ENCODE measurements around the gene CCDC28B.
A peak's percentile ranks its signal among the peaks of the same experiment; 100 is the strongest.

The CCDC28B gene

DNA sequence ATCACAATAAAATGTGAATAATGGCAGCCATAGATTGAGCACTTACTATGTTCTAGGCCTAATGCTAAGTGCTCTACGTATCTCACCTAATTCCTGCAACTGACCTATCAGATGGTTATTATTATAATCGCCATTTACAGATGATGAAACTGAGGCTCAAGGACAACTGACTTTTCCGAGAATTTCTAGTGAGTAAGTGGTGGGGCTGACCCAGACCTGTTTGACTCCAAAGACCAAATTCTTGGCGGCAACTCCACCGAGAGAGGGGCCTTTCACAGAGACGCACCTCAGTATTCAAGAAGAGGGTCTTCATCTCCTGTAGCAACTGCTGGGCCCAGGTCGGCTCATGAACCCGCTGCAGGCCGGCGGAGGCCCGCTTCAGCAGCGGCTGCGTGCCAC lies 21.2 kb downstream of the CCDC28B start:
- peak overlapping the region; percentile 95 for H3K4me3 ChIP-seq (ENCODE audit: low read depth, low read length)
- peaks cover 21% of the 10 kb centered on the region for H3K36me3 ChIP-seq (replicated peaks)
- peak overlapping the region; percentile 93 for H3K27ac ChIP-seq
- in situ Hi-C loops (cut with HindIII; ENCODE audit: low pct_ligation_motif_present, low sequenced_read_pairs), result no loop called here
- TF ChIP-seq, protein P1, sequence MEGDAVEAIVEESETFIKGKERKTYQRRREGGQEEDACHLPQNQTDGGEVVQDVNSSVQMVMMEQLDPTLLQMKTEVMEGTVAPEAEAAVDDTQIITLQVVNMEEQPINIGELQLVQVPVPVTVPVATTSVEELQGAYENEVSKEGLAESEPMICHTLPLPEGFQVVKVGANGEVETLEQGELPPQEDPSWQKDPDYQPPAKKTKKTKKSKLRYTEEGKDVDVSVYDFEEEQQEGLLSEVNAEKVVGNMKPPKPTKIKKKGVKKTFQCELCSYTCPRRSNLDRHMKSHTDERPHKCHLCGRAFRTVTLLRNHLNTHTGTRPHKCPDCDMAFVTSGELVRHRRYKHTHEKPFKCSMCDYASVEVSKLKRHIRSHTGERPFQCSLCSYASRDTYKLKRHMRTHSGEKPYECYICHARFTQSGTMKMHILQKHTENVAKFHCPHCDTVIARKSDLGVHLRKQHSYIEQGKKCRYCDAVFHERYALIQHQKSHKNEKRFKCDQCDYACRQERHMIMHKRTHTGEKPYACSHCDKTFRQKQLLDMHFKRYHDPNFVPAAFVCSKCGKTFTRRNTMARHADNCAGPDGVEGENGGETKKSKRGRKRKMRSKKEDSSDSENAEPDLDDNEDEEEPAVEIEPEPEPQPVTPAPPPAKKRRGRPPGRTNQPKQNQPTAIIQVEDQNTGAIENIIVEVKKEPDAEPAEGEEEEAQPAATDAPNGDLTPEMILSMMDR (IDR thresholded peaks at IDR 0.05; ENCODE audit: low read depth, low read length, missing control alignments), result no peak
- no peaks in the 10 kb centered on the region for H3K27me3 ChIP-seq (replicated peaks)
- DNase-seq, result no peak

DNA sequence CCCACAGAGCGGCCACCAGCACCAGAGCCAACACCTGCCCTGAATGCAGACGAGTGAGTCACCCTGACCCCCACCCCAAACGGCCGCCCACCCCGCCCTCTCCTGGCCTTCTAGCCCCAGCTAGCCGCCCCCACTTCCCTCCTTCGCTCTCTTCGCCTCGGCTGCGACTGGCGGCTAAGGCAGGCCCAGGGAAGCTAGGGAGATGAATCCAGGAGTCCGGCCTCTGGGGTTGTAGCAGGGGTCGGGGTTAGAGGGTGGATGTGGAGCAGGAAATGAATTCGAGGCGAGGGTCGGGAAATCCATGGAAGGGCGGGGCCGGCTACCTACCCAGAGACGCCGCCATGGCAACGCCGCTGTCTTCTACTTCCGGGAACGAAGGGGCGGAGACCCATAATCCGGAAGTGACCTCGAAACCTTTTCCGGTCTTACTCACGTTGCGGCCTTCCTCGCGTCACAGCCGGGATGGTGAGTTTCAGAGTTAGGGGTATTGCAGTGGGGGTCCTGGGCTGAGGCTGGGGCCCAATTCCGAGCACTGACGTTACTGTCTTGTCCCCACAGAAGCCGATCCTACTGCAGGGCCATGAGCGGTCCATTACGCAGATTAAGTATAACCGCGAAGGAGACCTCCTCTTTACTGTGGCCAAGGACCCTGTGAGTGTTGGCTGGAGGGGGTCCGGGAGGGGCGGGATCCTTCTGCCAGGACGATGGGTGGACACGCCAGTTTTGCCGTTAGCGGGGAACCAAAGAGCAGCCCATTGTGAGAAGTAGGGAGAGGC lies 21.8 kb downstream of the CCDC28B start, which contains the start of the genes EIF3I and TMEM234:
TSS of gene EIF3I (plus strand) at position 428 of the 776 bp plus-strand sequence. CDS start at position 463, 35 bp downstream.
TSS of gene TMEM234 (minus strand) at position 374 of the 776 bp plus-strand sequence. CDS start at position 343, 31 bp downstream.
- DNase-seq, result peak; percentile 90
- in situ Hi-C loops (cut with HindIII; ENCODE audit: low pct_ligation_motif_present, low sequenced_read_pairs), result no loop called here
- no peaks in the 10 kb centered on the region for H3K27me3 ChIP-seq (replicated peaks)
- H3K36me3 ChIP-seq (replicated peaks), result peaks cover 22% of the 10 kb centered on the region
- TF ChIP-seq, protein P1 (IDR thresholded peaks at IDR 0.05; ENCODE audit: low read depth, low read length, missing control alignments), result no peak
- H3K4me3 ChIP-seq (ENCODE audit: low read depth, low read length), result peak within 1 kb of the TSS; percentile 95
- H3K27ac ChIP-seq, result peak within 1 kb of the TSS; percentile 93

DNA sequence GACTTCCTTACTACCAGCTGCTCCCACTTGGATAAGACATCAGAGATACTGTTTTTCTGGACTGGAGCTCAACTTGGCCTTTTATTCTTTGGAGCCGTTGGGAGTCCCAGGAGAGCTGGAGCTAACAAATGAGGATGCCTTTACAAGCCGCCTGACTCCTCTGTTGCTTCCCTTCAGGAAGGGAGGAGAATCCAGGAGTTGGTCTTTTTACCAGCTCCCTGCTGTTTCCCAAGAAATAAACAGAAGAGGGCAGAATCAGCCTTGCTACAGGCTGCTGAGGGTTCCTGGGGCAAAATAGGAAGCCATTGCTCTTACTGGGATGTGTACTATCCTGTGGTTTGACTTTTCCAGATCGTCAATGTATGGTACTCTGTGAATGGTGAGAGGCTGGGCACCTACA lies 23.3 kb downstream of the CCDC28B start:
- H3K27me3 ChIP-seq (replicated peaks), result no peaks in the 10 kb centered on the region
- H3K4me3 ChIP-seq (ENCODE audit: low read depth, low read length), result no peak overlapping the region
- peaks cover 35% of the 10 kb centered on the region for H3K36me3 ChIP-seq (replicated peaks)
- in situ Hi-C loops (cut with HindIII; ENCODE audit: low pct_ligation_motif_present, low sequenced_read_pairs), result no loop called here
- TF ChIP-seq, protein P1 (IDR thresholded peaks at IDR 0.05; ENCODE audit: low read depth, low read length, missing control alignments), result peak; percentile 28
- no peak overlapping the region for H3K27ac ChIP-seq
- peak; percentile 33 for DNase-seq

DNA sequence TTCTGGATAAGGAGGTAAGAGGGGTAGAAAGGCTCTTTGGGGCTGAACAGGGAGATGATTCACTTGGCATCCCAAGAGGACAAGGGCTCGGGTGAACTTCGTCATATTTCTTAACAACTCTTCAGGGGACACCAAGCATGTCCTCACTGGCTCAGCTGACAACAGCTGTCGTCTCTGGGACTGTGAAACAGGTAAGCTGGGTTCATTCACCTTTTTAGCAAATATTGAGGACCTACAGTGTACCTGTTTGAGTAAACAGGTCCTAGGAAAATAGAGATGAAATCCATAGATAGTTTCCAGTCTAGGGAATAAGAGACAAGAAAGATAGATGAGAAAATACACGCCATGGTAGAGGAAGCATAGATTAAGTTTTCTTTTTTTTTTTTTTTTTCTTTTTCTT lies 23.9 kb downstream of the CCDC28B start:
- DNase-seq, result no peak
- Histone ChIP-seq H3K27ac (no peak overlapping the region), H3K27me3 (replicated peaks) (no peaks in the 10 kb centered on the region), H3K36me3 (replicated peaks) (peaks cover 41% of the 10 kb centered on the region), H3K4me3 (ENCODE audit: low read depth, low read length) (no peak overlapping the region)
- TF ChIP-seq, protein P1 (IDR thresholded peaks at IDR 0.05; ENCODE audit: low read depth, low read length, missing control alignments), result no peak
- in situ Hi-C loops (cut with HindIII; ENCODE audit: low pct_ligation_motif_present, low sequenced_read_pairs), result no loop called here

DNA sequence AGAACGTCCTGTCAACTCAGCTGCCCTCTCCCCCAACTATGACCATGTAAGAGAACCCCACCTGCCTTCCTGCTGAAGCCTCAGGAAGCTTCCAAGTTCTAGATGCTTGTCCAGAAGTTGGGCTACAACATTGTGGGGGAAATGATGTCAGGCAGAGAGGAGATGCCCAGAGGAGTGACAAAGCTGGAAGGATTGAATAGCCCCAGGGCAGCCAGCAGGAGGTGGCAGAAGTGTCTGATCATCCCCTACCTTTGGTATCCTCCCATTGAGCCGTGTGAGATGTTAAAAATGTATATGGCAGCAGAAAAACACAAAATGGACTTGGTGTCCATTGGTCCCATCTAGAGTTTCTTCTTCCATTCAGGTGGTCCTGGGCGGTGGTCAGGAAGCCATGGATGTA lies 28.4 kb downstream of the CCDC28B start:
- Histone ChIP-seq H3K4me3 (ENCODE audit: low read depth, low read length) (no peak overlapping the region), H3K36me3 (replicated peaks) (peaks cover 63% of the 10 kb centered on the region), H3K27me3 (replicated peaks) (no peaks in the 10 kb centered on the region), H3K27ac (no peak overlapping the region)
- DNase-seq, result no peak
- TF ChIP-seq, protein P1 (IDR thresholded peaks at IDR 0.05; ENCODE audit: low read depth, low read length, missing control alignments), result no peak
- in situ Hi-C loops (cut with HindIII; ENCODE audit: low pct_ligation_motif_present, low sequenced_read_pairs), result no loop called here
